GM10266 (cell line): ENCODE measurements around the gene WDFY4.

Experiments
- DNase-seq: peaks from one replicate; pipeline ENCODE4 v3.0.0; 2012; ENCODE audit errors: extremely low spot score
- CTCF ChIP-seq: IDR thresholded peaks from 2 replicates; pipeline ENCODE4 v1.5.1; 2012; ENCODE audit warnings: mild to moderate bottlenecking, low read depth; ENCODE audit not compliant: control insufficient read depth, insufficient read depth; ENCODE audit errors: missing control alignments

Gene WDFY4

GRCh38 chr10:48923748-48924147, 239.1 kb downstream of the WDFY4 start:
- no peak for TF ChIP-seq CTCF
- no peak for DNase-seq

GRCh38 chr10:48924988-48925387, 240.3 kb downstream of the WDFY4 start:
- no peak for DNase-seq
- no peak for TF ChIP-seq CTCF

GRCh38 chr10:48926255-48926654, 241.6 kb downstream of the WDFY4 start:
- DNase-seq = no peak
- no peak for TF ChIP-seq CTCF

- no peak for TF ChIP-seq CTCF
- DNase-seq = no peak
Measured at GRCh38 chr10:48926764-48927540, 242.3 kb downstream of the WDFY4 start.

- DNase-seq = no peak
- TF ChIP-seq CTCF = no peak
Measured at GRCh38 chr10:48929413-48929990, 244.8 kb downstream of the WDFY4 start.

- DNase-seq = no peak
Measured at GRCh38 chr10:48931188-48931587, 246.5 kb downstream of the WDFY4 start.

More at GRCh38 chr10:48931188-48931587, 246.5 kb downstream of the WDFY4 start:
- no peak for TF ChIP-seq CTCF
